GM12878 (cell line): ENCODE measurements around the gene DPM1.

ENCODE experiments used
- CTCF ChIP-seq, 3 experiments: IDR thresholded peaks in 2 of 3; conservative IDR thresholded peaks in 1 of 3; 2 replicates each; pipeline ENCODE4 v1.5.1; 2011; ENCODE audit warnings: low read depth in 3 of 3, low read length in 3 of 3, mild to moderate bottlenecking in 3 of 3, control low read depth in 2 of 3, moderate library complexity in 2 of 3, inconsistent platforms in 1 of 3, mixed read lengths in 1 of 3; ENCODE audit not compliant: control insufficient read depth in 2 of 3, insufficient read depth in 1 of 3; ENCODE audit errors: extremely low read depth in 1 of 3
- GABPA ChIP-seq: IDR thresholded peaks from 2 replicates; pipeline ENCODE4 v1.6.1; 2014; ENCODE audit warnings: antibody characterized with exemption, low read depth, mild to moderate bottlenecking, inconsistent platforms
- HDAC2 ChIP-seq: fragments of 200-600 bp; sonication (generic); IDR thresholded peaks from 2 replicates; pipeline ENCODE4 v1.6.1; 2017
- NFYA ChIP-seq: IDR thresholded peaks from 2 replicates; pipeline ENCODE4 v1.6.1; 2011; ENCODE audit warnings: low read depth, mild to moderate bottlenecking, low read length, improper control_type of control experiment, borderline replicate concordance
- POLR2AphosphoS5 ChIP-seq: IDR thresholded peaks from 2 replicates; pipeline ENCODE4 v1.6.1; 2011; ENCODE audit warnings: mild to moderate bottlenecking, low read length, inconsistent platforms
- PRDM15 ChIP-seq: fragments of 450-650 bp; formaldehyde crosslinking; IDR thresholded peaks from 2 replicates; pipeline ENCODE4 v1.4.0; 2020; ENCODE audit warnings: mild to moderate bottlenecking, moderate library complexity
- SPI1 ChIP-seq: IDR thresholded peaks from 2 replicates; pipeline ENCODE4 v1.6.1; 2011; ENCODE audit warnings: low read depth, mild to moderate bottlenecking, low read length, moderate library complexity, borderline replicate concordance; ENCODE audit not compliant: insufficient read depth
- YY1 ChIP-seq: IDR thresholded peaks from 2 replicates; pipeline ENCODE4 v1.6.1; 2011; ENCODE audit warnings: low read depth, mild to moderate bottlenecking, low read length
- ZBED1 ChIP-seq: IDR thresholded peaks from 2 replicates; pipeline ENCODE4 v1.6.1; 2016; ENCODE audit warnings: borderline replicate concordance
- ZNF217 ChIP-seq: fragments of 450-650 bp; IDR thresholded peaks from 2 replicates; pipeline ENCODE4 v1.6.1; 2017; ENCODE audit warnings: antibody characterized with exemption, mild to moderate bottlenecking
- TF ChIP-seq, protein P1 (sequence below): IDR thresholded peaks from 2 replicates; pipeline ENCODE4 v1.6.1; 2012; ENCODE audit warnings: low read depth, low read length, improper control_type of control experiment

DNA sequence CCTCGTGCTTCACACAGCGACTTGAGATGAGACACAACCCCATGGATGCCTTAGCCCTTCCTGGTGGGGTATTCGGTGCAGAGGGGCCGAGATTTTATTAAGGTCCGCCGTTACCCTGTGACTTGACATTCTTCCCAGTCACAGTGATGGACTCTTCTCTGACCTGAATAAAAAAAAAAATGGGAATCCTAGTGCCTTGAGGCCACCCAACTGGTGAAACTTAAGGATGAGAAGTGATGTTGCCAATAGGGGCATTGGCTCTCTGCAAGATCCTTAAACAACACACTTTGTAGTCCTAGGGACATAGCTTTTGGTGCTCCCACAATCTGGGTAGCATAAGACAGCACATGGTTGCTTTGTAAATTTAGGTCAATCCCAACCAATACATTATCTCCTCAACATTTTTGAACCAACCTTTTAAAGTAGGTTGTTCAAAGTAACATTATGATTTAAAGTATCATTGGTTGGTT lies 26.3 kb downstream of the DPM1 start:
- TF ChIP-seq PRDM15 (CRISPR knock-in tag) (no peak), CTCF (IDR thresholded peaks at IDR 0.05 in 2 of 3, conservative IDR thresholded peaks at IDR 0.05 in 1 of 3; ENCODE audit: control insufficient read depth in 2 of 3, extremely low read depth in 1 of 3, insufficient read depth in 1 of 3, low read depth in 3 of 3, low read length in 3 of 3) (no peak), HDAC2 (no peak), NFYA (no peak), GABPA (no peak), ZNF217 (no peak), POLR2AphosphoS5 (no peak), ZBED1 (no peak), YY1 (no peak), SPI1 (no peak)
- TF ChIP-seq, protein P1, sequence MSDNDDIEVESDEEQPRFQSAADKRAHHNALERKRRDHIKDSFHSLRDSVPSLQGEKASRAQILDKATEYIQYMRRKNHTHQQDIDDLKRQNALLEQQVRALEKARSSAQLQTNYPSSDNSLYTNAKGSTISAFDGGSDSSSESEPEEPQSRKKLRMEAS: no peak
